Measurements from ENCODE around the gene MRTFA. TPM values are rescaled to one million over a fixed set of nuclear protein-coding genes. Genes with fewer than 3 reads are reported as not detected.

Gene MRTFA
- total and polyA plus RNA-seq, 2 of the 13 experiments (the other 11 are each of a cell fraction or from before 2014, with no cell fraction given): 2.4 to 8.2 TPM

GRCh38 chr22:40479887-40480538 is 156.5 kb downstream of the MRTFA start:
- Histone ChIP-seq H3K27me3 (ENCODE audit: control insufficient read depth in 1 of 2, insufficient read depth in 2 of 2, low read length in 2 of 2) (no peaks in the 10 kb centered on the region), H3K79me2 (ENCODE audit: insufficient read depth, low read length) (no peaks in the 10 kb centered on the region), H2AFZ (ENCODE audit: low read length) (no peak overlapping the region), H4K20me1 (ENCODE audit: insufficient read depth, low read length) (no peaks in the 10 kb centered on the region), H3K9ac (ENCODE audit: insufficient read depth, low read depth, low read length) (no peak overlapping the region), H3K4me3 (replicated peaks in 1 of 3; ENCODE audit: insufficient read depth in 1 of 3, low read depth in 2 of 3, low read length in 3 of 3) (no peak overlapping the region), H3K4me2 (ENCODE audit: low read depth, low read length) (no peak overlapping the region), H3K27ac (ENCODE audit: extremely low read length, insufficient read depth, low read length) (no peak overlapping the region), H3K4me1 (ENCODE audit: insufficient read depth, low read length) (peaks cover 13% of the 10 kb centered on the region), H3K9me3 (ENCODE audit: low read length) (no peaks in the 10 kb centered on the region), H3K36me3 (replicated peaks in 1 of 2; ENCODE audit: control insufficient read depth in 1 of 2, insufficient read depth in 2 of 2, low read length in 2 of 2) (peaks cover 0 to 2% of the 10 kb centered on the region in 2 experiments; a peak in 2 of 5 replicates)
- in situ Hi-C loops (cut with HindIII; ENCODE audit: extremely low pct_ligation_motif_present, low pct_unique_long_range_greater_than_20kb) (no loop called here), intact Hi-C loops (cut with micrococcal nuclease; ENCODE audit: unreplicated experiment) (no loop called here)
- CTCF ChIA-PET (ENCODE audit: low intra/inter-chr PET ratio, low total read pairs): no interaction called here
- BruUV-seq (replicated peaks): no TSS peak
- POLR2A ChIA-PET: no interaction called here
- FAIRE-seq: no peak
- 89% methylated on average over 2 of the region's 2 CpGs for whole genome bisulfite sequencing (ENCODE audit: low lambda C conversion rate)
- no peak for TF ChIP-seq RFXANK (CRISPR knock-in tag; IDR thresholded peaks at IDR 0.05)
- peak; percentile 87 for TF ChIP-seq ZNF770 (CRISPR knock-in tag; IDR thresholded peaks at IDR 0.05)
- TF ChIP-seq CEBPB (IDR thresholded peaks at IDR 0.05; ENCODE audit: borderline replicate concordance, low read depth, low read length): 0 out of 2 replicates have a peak, but pooled peaks have one; percentile 18
- ATAC-seq: no peak
- no peak for DNase-seq (ENCODE audit: low spot score)

GRCh38 chr22:40479126-40479800 is 157.3 kb downstream of the MRTFA start:
- 98% methylated on average over 5 of the region's 6 CpGs for WGBS (ENCODE audit: low lambda C conversion rate)
- Histone ChIP-seq H3K4me3 (replicated peaks in 1 of 3; ENCODE audit: insufficient read depth in 1 of 3, low read depth in 2 of 3, low read length in 3 of 3) (no peak overlapping the region), H3K36me3 (replicated peaks in 1 of 2; ENCODE audit: control insufficient read depth in 1 of 2, insufficient read depth in 2 of 2, low read length in 2 of 2) (peaks cover 0 to 2% of the 10 kb centered on the region in 2 experiments; a peak in 2 of 5 replicates), H3K27me3 (ENCODE audit: control insufficient read depth in 1 of 2, insufficient read depth in 2 of 2, low read length in 2 of 2) (no peaks in the 10 kb centered on the region), H3K4me2 (ENCODE audit: low read depth, low read length) (no peak overlapping the region), H3K79me2 (ENCODE audit: insufficient read depth, low read length) (no peaks in the 10 kb centered on the region), H2AFZ (ENCODE audit: low read length) (no peak overlapping the region), H3K27ac (ENCODE audit: extremely low read length, insufficient read depth, low read length) (no peak overlapping the region), H3K9ac (ENCODE audit: insufficient read depth, low read depth, low read length) (no peak overlapping the region), H4K20me1 (ENCODE audit: insufficient read depth, low read length) (no peaks in the 10 kb centered on the region), H3K9me3 (ENCODE audit: low read length) (no peaks in the 10 kb centered on the region), H3K4me1 (ENCODE audit: insufficient read depth, low read length) (peaks cover 13% of the 10 kb centered on the region)
- POLR2A ChIA-PET: no interaction called here
- CTCF ChIA-PET (ENCODE audit: low intra/inter-chr PET ratio, low total read pairs): no interaction called here
- intact Hi-C loops (cut with micrococcal nuclease; ENCODE audit: unreplicated experiment) (no loop called here), in situ Hi-C loops (cut with HindIII; ENCODE audit: extremely low pct_ligation_motif_present, low pct_unique_long_range_greater_than_20kb) (no loop called here)
- ATAC-seq: no peak
- no peak for DNase-seq (ENCODE audit: low spot score)
- no peak for FAIRE-seq
- no TSS peak for BruUV-seq (replicated peaks)
- TF ChIP-seq TOE1 (CRISPR knock-in tag; IDR thresholded peaks at IDR 0.05): no peak
- TF ChIP-seq SSRP1 (CRISPR knock-in tag; IDR thresholded peaks at IDR 0.05): no peak
- no peak for TF ChIP-seq RBM22 (optimal IDR thresholded peaks at IDR 0.05; ENCODE audit: low read length)
- no peak for TF ChIP-seq ATF5 (CRISPR knock-in tag; IDR thresholded peaks at IDR 0.05; ENCODE audit: low read depth)
- TF ChIP-seq SNRNP70 (IDR thresholded peaks at IDR 0.05; ENCODE audit: low read depth, low read length): no peak
- TF ChIP-seq MTA3 (CRISPR knock-in tag; IDR thresholded peaks at IDR 0.05): no peak
- TF ChIP-seq ZNF354B (CRISPR knock-in tag; IDR thresholded peaks at IDR 0.05): no peak
- TF ChIP-seq KLF11 (CRISPR knock-in tag; IDR thresholded peaks at IDR 0.05): no peak
- no peak for TF ChIP-seq ZNF781 (CRISPR knock-in tag; IDR thresholded peaks at IDR 0.05; ENCODE audit: borderline replicate concordance, not compliant biosample characterization)
- no peak for TF ChIP-seq HBP1 (CRISPR knock-in tag; IDR thresholded peaks at IDR 0.05; ENCODE audit: low read depth)

All from HepG2 (cell line).